ENCODE measurements around the gene MYOG.

The MYOG gene

DNA sequence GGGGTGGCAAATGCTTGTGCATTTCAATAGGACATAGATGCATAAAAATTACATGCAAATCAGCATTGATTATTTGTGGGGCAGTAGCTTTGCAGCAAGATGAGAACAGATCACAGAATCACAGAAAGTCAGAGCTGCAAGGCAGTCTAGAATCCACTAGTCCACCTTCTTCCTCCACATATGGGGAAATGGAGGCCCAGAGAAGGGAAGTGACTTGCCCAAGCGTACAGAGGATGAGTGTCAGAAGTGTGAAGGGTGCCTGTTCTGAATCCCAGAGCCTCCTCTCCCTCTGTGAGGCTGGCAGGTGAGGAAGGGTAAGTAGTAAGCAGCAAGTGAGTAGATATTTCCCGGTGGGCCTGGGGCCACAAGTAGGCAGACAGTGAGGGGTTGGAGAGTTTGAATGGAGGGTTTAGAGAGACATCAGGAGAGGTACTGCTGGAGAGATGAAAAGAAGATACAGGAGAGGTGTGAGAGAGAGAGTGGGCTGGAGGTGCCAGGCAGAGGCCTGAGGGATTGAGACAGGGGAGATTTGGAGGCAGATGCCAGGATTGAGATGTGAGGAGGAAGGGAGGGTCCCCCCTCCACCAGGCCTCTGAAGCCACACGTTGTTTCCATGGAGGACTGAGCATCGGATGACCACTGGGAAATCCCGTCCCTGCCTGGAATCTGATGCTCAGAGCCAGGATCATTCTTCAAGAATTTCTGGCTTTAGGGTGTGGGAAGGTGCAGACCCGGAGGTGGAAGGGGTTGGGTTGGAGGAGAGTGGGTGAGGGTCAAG lies 4.8 kb upstream of the MYOG start:
- DNase-seq (ENCODE audit: low spot score), result no peak

DNA sequence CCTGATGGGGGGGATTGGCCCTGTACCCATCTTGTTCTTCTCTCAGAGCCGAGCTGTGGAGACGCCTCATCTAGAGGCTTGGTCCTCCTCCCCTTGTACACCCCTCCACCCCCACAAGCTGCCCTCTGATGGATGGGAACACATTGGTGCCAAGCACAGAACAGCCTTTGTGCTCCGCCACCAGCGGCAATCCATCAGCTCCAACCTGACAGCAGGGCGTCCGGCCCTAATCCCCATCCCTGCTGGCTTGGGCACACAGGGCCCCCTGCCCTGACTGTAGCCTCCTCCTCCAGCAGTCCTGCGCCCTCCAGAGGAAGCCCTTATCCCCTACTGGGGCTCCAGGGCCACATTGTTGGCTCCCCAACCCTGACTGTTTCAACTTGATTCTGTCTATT lies 3.8 kb upstream of the MYOG start:
- DNase-seq (ENCODE audit: low spot score), result no peak

DNA sequence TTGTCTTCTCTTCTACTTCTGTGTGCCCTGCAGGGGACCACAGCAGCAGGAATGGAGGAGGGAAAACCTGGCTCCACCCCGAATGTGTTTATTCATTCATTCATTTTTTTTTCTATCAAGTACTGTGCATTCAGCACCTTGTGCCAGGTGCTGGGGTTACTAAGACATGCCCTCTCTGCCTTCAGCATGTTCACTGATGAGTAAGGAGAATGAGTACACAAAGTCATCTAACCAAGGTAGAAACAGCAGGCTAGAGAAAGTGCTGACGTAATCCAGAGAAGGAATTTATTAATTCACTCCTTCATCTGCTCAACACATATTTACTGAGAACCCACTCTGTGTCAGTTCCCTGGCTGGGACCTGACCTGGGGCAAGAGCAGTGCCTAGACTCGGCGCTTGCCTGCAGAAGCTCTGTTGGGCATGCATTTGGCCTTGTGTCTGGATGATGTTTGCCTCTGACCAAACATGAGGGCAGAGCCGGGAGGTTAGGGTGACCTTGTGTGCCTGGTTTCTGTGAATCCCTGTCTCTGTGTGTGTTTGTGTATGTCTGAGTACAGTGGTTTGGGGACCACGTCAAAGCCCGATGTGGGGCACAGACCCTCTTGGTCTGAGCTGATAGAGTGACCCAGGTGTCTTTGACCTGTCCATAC lies 3.3 kb upstream of the MYOG start:
- DNase-seq (ENCODE audit: low spot score), result no peak

GRCh38 chr1:203088441-203088840 lies 2.6 kb upstream of the MYOG start:
- no peak for DNase-seq (ENCODE audit: low spot score)

DNA sequence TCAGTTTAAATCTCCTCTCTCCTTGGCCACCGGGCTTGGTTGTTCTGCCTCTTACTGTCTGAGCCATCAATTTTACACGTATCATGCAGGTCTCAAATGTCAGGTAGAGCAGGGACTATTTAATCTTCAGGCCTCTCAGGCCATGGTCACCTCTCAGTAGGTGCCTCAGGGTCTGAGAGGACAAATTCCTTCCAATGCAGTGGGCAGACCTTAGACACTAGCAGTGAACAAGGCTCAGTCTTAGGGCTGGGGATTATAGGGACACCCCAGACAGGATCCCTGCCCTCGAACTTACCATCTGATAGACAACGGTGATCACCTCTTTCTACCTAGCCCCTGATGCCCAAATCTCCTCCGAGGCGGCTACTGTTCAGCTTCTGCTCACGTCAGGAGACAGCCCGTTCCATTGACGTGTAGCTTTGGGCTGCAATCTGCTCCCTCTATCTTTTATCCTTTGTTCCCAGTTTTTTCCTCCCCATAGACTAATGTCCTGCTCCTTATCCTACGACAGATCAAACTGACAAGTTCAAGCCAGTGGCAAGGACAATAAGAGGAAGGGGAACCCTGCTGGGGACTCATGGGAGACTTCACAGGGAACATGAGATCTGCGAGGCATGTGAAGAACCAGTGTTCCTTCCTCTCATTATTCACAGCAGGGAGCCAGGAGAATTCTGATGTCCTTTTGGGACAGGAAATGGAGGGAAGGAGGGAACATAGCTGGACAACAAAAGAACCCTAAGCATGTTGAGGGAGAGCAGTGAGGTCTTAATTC lies 1.4 kb upstream of the MYOG start:
- peak; percentile 26 for DNase-seq (ENCODE audit: low spot score)

DNA sequence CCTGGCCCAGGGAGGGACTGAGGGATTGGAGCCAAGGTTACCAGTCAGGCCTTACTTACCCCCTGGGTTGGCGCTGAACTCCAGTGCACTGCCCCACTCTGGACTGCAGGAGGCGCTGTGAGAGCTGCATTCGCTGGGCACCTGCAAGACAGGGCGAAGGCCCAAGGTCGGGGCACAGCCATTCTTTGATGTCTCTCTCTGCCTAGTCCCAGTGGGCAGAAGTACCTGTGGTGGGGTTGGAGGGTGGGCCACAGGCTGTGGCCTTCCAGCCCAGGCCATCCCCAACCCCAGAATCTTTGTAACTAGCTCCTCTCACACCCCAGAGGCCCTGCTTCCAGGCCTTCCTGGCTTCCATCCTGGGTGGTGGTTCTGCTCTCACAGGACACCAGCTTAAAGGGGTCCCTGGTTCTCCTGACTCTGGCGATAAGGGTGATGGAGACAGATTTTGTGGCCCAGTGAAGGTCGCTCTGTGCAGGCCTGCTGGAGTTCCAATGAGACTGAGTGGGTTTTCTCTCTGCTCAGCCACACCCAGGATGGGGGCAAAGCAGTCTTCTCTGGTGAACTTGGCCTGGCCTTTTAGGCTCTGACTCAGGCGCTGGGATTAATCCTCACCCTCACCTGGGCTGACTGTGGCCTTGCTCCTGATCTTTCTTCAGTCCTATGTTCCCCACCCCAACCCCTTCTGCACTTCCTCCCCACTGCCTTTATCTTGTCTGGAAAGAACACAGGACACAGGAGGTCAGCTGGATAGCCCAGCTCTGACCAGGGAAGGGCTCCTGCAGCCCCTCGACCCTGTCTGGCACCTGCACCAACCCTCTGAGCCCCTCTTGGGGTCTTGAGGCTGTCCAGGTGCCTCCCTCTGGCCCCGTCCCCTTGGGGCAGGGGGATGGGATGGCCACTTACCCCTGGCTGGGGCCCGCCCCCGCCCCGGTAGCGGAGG lies 954 bp downstream of the MYOG start:
- DNase-seq (ENCODE audit: low spot score), result peak; percentile 66

DNA sequence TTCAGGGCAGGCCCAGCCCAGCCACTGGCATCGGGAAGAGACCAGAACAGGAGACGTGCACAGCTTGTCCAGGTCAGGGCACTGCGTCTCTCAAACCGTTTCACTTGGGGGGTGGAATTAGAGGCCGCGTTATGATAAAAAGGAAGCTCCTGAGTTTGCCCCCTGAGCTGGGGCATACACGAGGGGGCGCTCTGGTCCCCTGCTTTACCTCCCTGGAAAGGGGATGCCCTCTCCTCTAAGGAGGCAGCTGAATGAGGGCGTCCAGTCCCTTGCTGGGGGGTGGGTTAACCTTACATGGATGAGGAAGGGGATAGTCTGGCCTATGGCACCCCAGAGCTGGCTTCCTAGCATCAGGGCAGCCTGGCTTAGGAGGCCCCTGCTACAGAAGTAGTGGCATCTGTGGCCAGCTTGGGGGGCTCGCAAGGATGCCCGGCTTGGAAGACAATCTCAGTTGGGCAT lies 2.3 kb downstream of the MYOG start:
- DNase-seq (ENCODE audit: low spot score), result no peak

DNA sequence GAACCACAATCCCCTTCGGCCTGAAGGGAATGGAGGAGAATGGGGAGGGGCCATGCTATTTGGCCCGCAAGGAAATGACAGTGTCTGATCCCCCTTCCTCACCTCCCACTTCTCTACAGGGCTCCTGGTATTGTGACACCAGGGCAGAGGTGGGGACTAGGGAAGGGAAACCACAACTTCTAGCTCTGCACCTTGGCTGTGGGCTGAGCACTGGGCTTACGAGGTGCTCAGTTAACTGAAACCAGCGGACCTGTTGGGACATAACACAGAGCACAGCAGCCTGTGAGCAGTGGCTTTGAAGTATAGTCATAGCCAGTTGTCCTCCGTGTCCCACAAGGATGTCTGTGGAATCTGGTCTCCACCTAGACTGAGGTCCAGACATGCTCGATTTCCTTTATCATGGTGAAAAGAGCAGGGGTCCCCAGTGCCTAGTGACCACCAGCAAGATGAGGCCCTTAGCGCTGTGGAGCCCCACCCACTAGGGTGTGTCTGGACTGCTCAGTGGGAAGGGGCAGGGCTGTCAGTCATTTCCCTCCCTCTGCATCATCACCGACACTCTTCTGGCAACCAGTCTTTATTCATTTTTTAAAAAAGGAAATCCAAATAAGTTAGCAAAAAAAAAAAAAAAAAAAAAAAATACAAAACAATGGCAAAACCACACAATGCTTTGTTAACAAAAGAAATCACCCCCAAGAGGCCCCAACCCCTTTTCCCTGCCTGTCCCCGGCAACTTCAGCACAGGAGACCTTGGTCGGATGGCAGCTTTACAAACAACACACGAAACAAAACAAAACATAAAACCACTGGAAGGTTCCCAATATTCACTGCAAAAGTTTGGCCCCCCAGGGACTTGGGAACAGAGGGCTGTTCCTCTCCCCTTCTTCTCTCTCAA lies 3.0 kb downstream of the MYOG start:
- no peak for DNase-seq (ENCODE audit: low spot score)

DNA sequence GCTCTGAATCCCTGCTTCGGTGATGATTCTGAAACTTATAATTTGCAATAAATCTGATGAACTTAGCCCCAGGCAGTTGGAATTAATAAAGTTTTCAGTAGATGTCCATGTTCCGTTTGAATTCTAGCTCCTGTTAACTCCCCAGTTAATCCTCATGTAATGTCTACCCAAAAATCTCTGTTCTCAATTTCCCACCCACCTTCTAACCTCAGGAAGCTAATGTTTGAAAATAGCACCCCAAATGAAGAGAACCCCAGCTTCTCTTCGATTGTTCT lies 3.6 kb downstream of the MYOG start:
- DNase-seq (ENCODE audit: low spot score), result no peak

GRCh38 chr1:203081465-203082230 lies 4.2 kb downstream of the MYOG start:
- no peak for DNase-seq (ENCODE audit: low spot score)

- no peak for DNase-seq (ENCODE audit: low spot score)
Measured at GRCh38 chr1:203080456-203080855, 5.4 kb downstream of the MYOG start.

- DNase-seq (ENCODE audit: low spot score), result no peak
Measured at GRCh38 chr1:203078478-203078877, 7.3 kb downstream of the MYOG start.

DNA sequence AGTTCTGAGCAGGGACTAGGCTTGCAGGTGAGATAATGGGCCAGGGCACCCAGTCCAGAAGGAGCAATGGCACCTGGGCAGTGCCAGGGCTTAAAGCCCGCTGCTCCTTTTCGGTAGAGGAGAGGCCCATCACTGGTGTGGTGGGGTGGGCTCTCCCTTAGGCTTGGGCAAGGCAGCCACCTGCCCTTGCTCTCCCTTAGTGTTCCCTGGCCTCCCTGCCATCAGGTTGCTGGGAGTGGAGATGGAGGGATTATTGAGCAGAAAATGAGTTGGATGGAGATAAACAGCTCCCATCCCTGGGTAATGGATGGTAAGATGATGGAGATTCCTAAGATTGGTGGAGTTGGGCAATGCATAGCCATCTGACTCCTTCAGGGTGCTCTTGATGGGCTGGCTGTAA lies 7.9 kb downstream of the MYOG start:
- no peak for DNase-seq (ENCODE audit: low spot score)

DNA sequence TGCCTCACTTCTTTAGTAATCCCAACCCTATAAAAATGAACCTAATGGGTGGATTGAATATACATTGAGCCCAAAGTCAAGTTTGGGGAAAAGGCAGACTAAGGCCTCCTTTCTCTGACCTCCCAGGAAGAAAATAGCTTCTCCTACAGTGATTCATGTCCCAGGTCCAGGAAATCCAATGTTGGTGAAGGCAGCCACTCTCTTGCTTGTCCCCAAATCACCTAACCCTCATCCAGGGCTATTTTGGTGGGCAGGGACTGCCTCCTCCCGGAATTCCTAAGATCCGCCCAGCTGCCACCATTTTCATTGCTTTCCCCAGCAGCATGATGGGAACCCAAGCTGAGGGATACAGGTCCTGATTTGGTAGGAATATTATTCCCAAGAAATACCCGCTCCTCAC lies 8.4 kb downstream of the MYOG start:
- no peak for DNase-seq (ENCODE audit: low spot score)

- DNase-seq (ENCODE audit: low spot score), result no peak
Measured at GRCh38 chr1:203076031-203076511, 9.7 kb downstream of the MYOG start.

DNA sequence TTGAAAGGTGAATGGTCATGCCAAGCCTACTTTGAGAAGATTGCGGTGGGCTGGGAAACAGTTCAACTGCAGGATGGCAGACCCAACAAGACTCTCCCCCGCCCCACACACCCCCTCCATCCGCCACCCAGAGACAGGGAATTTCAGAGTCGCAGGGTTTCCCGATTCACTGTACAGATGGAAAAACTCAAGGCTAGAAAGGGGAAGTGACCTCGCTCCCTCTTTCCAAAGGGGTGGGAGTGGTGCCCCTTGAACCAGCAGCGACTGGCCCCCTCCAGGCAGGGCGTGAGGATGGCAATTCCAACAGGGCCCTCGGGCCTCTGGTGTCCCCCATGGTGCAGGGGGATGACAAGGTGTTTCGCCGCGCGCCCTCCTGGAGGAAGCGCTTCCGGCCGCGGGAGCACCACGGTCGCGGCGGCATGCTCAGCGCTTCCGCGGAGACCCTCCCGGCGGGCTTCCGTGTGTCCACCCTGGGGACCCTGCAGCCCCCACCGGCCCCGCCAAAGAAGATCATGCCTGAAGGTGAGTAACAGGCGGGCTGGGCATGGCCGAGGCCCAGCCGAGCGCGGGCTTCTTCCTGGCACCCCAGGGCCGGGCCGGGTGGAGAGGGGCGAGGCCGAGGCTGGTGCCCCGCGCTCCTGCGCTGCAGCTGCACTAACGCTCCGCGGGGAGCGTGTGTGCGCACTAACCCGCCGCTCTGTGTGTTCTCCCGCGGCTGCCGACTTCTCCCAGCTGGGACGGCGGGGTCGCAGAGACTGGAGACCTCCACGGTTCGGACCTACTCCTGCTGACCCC lies 10.4 kb downstream of the MYOG start:
- peak; percentile 71 for DNase-seq (ENCODE audit: low spot score)

GRCh38 chr1:203074610-203075009 lies 11.2 kb downstream of the MYOG start:
- no peak for DNase-seq (ENCODE audit: low spot score)

GRCh38 chr1:203073469-203073868 lies 12.3 kb downstream of the MYOG start:
- DNase-seq (ENCODE audit: low spot score), result no peak

DNA sequence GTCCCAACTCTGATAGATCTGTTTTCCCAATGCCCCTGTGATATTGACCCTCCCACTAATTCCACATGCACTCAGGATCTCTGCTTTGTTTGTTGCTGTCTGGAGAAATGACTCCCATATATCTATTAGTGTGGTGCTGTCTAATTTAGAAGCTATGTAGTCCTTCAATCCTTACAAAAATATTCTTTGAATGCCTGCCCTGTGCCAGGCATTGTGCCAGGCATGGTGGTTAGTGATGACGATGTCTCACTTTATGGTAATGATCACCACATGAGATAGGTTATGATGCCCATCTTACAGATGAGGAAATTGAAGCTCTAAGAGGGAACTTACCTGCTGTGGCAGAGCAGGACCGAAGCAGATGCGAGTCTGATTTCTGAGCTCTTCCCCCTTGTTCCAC lies 12.9 kb downstream of the MYOG start:
- no peak for DNase-seq (ENCODE audit: low spot score)

All from D341Med (cell line).